ENCODE data around the gene KLF6.
A peak's percentile ranks its signal among the peaks of the same experiment; 100 is the strongest.

Gene KLF6

DNA sequence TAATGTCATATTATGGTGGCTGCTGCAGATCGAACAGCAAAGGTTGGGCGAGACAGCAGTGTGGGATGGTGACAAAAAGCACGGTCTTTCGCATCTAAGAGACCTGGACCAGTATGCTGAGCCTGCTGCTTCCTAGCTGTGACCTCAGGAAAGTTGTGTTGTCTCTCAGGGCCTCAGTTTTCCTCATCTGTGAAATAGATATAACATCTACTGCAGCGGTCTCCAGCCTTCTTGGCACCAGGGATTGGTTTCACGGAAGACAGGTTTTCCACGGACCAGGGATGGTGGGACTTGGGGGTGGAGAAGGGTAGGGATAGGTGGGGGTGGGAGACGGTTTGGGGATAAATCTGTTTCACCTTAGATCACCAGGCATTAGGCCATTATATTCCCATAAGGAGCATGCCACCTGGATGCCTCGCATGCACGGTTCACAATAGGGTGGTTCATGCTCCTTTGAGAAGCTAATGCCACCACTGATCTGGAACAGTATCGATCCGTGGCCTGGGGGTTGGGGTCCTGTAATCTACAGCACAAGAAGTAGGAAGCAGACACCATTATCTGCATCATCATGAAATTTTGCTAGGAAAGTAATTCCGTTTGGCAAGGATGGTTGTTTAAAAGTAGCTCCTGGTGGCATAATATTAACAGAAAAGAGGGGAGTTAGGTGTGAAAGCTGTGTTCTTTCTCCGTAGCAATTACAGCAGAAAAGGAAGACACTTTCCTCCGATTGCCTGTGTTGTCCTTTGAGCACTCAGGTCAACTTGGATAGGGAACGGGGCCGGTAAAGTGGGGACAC, 10.8 kb downstream of the KLF6 start:
- peak; percentile 21 for DNase-seq

DNA sequence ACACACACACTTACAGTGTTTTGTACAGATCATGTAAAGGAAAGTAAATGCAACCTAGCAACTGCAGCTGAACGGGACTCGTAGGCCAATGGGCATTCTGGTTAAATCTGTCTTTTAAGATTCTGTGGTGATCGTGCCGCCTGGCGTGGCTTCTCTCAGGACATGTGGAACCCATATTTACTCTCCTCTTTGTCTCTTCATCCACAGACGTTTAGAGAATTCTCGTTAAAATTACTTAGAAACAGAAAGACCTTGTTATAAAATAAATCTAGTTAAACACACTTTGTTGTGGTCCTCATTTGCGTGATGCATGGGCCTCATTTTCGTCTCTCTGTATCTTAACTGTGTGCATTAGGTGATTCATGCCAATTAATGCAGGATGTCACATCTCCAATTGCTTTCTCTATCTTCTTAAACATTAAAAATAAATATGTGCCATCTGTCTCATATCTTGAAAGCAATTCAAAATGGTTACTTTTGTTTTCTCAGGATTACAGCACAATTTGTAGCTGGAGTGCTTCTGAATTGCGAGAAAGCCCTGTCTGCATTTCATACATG, 11.5 kb downstream of the KLF6 start:
- no peak for DNase-seq

DNA sequence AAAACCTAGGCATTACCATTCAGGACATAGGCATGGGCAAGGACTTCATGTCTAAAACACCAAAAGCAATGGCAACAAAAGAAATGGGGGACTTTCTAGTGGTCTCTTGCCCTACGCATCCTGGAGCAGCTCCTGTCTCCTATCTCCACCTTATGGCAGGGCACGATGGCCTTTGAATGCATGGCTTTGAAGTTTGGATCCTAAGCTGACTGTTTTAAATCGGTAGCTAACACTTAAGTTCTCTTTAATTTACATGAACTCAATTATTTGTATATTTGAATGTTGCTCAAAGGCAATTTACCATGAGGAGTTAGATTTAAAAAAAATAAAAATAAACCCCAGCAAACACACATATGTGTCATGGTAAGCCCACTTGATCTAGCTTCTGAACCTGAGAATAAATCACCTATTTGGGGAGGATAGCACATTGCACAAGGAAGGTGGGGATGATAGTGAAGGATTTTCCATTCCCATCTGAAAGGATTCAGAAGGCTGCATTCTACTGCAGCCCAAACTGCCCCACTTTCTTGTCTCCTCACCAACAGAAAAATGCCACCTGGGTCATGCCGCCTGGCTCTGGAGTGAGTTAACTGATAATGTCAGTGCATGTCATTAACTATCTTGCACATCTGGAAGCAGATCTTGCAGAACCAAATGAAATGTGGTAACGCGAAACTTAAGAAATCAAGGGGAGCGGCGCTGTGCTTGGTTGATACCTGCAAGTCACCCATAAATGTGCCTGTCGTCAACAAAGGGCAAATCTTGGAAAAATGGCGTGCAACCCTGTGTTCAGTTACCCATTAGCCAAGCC, 12.4 kb downstream of the KLF6 start:
- DNase-seq = no peak

DNA sequence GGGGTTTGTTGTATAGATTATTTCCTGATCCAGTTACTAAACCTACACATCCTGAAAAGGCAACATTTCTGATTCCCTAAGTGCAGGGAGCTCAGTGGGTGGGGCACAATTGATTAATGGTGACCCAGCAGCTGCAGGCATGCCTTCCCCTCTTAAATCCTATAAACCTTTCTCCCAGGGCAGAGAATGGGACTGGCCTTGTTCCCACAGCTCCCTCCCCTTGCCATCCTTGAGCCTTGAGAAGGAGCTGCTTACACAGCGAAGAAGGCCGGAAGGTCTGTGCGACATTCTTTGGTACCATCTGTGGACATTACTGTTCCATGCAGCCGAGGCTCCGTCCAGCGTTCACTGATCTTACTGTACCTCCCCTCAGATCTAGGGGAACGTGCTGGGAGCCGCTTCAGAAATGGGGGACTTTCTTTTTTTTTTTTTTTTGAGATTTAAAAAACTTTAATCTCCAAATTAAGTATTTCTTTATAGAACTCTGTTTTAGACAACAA, 14.3 kb downstream of the KLF6 start:
- no peak for DNase-seq

DNA sequence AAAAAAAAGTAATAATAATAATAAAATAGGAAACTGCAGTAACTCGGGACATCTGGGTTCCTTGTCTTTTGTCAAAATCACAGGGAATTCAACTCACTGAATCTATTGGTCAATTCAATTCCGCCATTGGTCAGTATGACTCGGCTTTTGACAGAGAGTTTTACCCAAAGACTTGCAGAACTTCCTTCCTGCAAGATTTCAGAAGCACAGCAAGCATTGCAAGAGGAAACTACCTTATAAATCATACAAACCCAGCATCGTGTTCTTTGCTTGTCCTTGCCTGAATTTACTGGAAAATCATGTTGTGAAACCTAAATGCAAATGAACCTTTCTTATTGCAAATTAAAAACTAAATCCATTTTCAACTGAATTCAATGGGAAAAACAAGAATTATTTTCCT, 15.5 kb downstream of the KLF6 start:
- DNase-seq = no peak

DNA sequence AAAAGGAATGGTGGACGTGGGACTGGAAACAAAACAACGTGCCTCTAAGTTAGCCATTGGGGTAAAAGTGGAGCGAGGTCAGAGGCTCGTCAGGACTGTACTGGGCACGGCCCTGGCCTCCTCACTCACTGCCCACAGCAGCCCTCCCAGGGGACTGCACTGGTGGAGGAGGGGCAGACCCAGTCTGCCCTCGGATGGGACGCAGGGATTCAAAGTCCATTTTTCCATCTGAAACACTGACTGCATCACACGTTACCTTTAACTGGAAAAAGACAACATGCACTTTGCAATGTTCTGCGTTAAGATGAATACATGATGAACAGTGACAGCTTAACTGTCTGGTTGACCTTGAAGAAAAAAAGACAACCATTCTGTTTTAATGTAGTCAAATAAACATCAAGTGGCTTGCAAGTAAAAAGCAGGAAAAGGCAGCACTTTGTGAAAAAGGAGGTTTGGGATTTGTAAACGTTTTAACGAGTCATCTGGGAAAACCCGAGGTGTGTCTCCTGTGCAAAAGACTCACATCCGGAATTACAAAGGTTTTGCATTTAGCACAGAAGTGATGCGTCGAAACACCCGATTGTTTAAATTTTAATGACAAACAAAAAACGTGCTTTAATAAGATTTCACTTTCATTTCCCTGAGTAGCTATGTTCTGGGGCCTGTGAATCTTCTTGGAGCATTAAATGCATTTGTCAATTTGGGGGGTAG, 18.8 kb downstream of the KLF6 start:
- DNase-seq = peak; percentile 60

DNA sequence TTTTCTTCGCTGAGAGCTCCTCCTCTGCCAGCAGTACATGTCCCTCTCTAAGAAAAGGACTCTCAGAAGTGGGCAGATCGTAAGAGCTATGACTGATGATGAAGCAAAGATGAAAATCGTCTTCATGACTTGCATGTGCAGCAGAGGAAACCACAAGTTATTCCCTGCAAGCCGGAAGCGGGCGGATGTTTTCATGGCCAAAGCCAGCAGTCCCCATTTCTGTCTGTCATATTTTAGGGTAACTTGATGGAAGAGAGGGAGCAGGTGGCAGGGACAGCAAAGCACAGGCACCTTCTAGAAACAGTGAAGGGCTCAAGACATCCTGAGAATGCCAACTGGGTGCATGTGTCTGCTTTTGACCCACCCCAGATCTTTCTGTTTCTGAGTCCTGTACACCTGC, 19.9 kb downstream of the KLF6 start:
- DNase-seq = no peak

DNA sequence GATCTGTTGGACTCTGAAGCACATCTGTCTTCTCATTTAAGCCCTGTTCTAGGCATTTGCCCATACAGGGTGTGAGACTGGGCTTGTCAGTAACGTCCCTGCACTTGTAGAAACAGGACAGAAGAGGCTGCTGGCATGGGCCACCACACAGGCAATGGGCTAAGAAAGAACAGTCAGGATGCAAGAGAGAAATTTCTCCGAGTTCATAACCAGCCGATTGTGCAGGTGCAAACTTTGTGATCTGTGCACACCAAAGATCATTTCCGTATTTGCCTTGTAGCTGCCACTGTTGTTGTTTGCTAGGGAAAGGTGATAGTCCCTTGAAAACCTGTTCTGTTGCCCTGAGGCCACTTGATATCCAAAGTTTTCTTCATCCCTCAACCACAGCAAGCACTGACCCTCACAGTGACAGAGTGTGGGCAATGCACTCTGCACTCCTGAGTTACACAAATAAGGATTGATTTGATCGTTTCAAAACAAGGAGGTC, 20.3 kb downstream of the KLF6 start:
- DNase-seq = no peak

DNA sequence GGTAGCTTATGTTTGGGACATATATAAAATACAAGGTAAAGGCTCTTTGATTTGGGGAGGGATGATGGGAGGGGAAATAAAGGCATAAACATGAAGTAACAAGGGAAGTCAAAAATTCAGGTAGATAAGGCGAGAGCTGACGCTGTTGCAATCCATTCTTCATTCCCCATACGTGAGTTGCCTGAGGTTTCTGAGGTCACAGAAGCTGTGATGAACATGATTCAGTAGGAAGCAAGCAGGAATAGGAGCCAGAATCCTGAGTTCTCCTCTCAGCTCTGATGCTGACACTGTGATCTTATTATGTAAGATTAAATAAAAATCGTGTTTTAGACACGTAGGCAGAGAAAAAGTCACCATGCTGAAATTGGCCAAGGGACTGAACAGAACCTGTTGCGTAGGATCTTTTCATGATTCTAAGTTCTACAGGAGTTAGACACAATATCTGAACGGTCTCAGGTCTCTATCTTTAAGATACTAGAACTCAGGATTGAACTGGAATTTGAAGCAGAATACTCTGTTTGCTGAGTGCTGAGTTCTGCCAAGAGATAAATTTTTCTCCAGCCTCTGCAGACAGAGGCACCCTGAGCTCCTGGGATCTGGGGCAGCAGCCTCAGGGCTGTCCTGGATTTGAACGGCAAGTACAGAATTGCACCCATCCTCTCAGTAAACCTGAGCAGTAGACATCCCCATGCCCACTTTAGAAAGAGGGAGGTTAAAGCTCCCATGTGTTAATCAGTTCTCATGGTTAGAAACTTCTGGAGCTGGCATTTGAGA, 21.0 kb downstream of the KLF6 start:
- no peak for DNase-seq

DNA sequence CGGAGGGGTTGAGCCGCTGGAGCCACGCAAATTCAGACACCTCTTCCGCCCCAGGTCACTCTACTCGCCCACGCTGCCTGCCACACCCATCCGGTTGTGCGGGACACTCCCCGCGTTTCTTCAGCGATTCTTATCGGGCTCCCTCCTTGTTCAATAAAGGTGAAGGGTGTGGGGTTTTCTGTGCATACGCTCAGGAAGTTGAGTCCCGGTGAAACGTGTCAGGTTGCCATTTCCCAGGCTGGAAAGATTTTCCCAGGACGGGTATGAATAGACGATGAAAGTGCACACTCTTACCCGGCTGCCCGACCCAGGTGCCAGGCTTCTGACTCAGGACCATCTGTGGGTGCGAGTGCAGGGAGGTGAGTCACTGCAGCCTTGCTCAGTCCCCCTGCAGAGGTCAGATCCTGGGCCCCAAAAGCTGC, 22.0 kb downstream of the KLF6 start:
- no peak for DNase-seq

DNA sequence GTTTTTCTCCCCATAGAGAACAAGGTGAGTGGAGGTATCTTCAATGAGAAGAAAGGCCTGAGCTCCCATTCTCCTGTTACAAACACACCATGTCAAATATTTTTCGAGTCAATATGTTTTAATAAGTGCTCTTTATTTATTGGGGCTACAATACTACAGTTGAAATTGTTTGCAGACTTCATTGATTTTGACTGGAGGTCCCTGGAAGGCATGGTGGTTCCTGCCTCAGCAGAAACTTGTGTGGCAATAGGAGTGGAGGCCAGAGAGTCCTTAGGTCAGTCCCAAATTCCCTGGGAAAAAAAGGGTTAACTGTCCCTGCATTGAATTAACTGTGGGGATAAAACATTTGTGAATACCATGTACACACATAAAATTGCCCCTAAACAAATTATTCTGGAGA, 22.7 kb downstream of the KLF6 start:
- no peak for DNase-seq

DNA sequence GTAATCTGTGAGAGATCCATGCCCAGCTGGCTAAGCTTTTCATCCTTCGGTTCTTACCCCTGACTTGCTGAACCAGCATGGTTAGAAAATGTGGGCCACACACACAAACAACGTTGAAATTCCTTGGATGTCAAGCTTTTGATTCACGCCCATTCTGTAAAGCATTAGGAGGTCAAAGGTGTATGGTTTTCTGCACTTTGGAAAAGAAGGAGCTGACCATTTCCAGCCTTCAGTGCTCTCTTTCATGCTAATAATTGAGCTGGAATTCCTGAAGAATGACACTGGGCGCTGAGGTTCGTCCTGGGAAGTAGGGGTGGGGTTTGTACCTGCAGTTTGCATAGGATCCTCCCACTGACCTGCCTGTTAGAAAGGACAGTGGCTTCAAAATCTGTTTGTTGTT, 23.1 kb downstream of the KLF6 start:
- peak; percentile 25 for DNase-seq

DNA sequence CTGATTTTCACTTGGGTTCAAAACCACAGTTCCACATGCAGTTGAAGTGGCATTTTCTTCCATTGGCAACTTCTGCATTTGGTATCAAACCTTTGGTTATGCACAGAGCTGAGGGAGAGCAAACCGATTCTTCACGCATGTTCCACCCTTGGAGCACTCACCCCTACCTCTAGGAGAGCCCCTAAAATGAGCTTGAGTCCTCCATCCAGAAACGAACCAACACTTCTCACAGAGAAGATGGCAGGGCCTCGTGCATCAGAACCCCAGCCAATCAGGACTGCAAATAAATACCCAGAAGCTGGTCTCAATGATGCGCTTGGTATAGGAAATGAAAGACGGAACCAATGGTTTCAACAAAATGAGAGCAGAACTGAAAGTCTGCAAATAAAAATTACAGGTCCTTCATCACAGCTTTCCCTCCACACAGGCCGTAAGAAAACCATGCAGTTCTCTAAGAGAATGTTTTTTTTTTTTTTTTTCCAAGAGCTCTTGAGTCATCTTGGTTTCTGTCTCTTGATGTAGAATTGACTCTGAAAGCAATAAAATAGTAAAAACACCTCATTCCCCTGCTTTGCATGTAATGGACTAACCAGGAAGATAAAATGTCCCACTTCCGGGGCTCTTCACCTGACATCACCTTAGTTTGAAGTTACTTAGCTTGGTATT, 23.9 kb downstream of the KLF6 start:
- DNase-seq = no peak

DNA sequence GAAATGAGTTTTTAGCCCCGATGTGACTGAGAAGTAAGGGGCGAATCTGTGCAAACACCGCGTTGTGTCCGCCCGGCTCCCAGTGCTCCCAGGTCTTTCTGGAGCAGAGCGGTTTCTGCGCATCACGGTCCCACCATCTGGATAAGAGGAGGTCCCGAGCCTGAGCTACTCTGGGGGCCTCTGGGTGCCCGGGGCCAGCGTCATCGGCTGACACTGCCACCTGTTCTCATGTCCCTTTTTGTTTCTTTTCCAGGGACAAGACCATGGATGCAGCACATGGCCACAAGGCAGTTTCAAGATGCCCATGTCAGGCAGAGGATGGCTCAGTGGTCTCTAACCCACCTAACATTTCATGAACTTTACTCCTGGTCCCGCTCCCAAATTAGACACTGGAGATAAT, 24.9 kb downstream of the KLF6 start:
- no peak for DNase-seq

DNA sequence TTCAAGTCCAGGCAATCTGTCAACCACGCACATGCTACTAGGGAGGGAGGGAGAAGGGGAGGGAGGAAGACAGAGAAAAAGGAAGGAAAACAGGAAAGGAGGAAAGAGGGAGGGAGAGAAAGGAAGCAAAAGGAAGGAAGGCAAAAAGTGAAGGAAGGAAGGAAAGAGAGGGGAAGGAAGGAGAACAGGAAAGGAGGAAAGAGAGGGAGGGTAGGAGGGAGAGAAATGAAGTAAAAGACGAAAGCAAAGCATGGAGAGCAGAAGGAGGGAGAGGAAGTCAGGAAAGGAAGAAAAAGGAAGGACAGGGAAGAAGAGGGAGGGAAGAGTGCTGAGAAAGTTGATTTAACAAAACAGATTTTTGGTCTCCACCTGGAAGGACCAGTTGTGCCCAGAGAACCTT, 25.6 kb downstream of the KLF6 start:
- no peak for DNase-seq

DNA sequence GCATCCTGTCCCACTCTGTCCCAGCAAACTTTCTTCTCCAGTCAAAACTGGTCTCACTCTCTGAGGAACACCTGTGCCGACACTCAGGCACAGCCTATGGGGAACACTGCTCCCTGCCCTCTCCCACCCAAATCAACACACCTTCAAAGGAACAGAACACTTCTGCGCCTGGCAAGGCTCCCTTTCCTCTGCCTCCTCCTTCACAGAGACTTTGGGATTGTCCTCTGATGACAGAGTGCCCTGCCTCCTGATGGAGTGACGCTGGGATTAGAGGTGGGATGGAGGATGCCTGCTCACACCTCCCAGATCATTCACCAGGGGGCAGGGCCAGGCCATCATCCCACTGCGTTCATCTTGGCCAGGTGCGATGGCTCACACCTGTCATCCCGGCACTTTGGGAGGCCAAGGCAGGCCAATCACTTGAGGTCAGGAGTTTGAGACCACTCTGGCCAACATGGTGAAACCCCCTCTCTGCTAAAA, 26.5 kb downstream of the KLF6 start:
- no peak for DNase-seq

DNA sequence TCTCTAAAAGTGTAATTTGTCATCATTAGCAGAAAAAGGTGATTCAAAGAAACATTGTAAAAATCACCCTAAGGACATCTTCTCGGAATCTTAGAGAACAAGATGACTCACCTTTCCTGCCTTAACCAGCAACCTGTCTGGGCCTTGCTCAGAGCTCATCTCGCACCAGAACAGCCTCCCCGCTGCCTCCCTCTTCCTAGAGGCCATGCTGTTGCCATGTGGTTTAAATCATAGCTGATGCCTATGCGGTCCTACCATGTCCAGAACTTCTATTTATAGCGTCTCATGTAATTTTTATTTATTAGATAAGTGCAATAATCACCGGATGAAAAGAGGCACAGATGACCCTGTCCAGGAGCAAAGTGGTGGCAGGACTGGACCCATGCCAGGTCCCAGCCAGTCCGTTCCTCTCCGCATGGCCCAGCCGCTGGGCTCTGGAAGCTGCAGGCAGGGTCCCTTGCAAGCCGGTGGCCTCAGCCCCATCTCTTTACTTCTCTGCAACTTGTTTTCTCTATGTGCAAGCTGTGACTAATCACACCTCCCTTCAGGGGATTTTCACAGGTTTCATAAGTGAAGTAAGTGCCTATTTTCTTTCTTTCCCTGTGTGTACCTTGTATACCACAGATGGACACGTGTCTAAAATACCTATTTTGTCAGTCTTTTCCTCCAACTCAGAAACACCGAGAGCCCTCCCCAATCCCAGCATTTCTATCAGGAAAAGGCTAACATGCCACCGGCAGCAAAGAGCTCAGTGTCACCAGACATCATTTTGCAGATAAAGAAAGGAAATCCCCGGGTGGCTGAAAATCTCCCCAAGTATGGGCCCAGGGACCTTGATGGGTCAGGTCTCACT, 27.1 kb downstream of the KLF6 start:
- DNase-seq = no peak

DNA sequence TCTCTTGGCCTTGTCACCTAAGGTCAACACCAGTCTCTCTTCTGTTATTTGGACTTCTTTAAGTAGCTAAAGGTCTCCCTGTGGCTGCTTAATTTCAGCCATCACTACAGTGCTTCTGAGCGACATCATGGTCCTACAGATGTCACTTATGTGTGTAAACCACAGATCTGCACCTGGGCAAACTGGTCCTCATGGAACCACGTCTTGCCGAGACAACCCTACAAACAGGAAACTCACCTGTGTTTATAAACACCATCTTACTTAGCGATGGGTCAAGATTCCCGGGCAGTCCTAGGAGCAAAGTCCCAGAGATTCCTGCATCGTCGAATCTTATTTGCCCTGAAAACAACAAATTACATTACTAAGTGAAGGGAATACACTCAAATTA, 27.8 kb downstream of the KLF6 start:
- DNase-seq = no peak

DNA sequence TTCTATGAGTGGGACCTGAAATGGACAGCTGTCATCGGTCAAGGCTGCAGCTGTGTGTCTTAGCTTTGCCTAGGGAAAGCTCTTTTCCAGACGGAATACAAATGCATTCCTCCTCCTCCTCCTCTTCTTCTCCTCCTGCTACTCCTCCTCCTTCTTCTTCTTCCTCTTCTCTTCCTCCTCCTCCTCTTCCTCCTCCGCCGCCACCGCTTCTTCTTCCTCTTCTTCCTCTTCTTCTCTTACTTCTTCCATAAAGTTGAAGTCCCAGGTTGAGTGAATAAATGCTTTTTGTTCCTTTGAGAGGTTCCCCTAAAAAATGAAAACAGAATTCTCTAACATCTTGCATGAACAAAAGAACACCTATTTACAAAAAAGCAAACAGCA, 28.7 kb downstream of the KLF6 start:
- no peak for DNase-seq

All from eye (tissue), 1 donor.